ENCODE results near the gene GUCY1A1.

GRCh38 chr4:155703486-155704247 is 37.0 kb downstream of the GUCY1A1 start:
- TF ChIP-seq CTCF (IDR thresholded peaks at IDR 0.05), result no peak
- no peak for TF ChIP-seq POLR2A (IDR thresholded peaks at IDR 0.05)

All from right lobe of liver (tissue), 4 donors.